Coronary artery (tissue), 2 donors: ENCODE measurements around the gene TOR2A.

Source experiments
- DNase-seq: peaks from one replicate; pipeline ENCODE4 v3.0.0-alpha.2; 2017; ENCODE audit warnings: low spot score
- H3K27ac ChIP-seq, 2 donors: fragments of 200-600 bp; sonication (generic); one replicate each; pipeline ENCODE4 v1.5.1; 2016 to 2019
- H3K4me3 ChIP-seq: fragments of 200-600 bp; sonication (generic); 2 replicates; pipeline ENCODE4 v1.5.1; 2016; ENCODE audit warnings: mild to moderate bottlenecking, moderate library complexity
- CTCF ChIP-seq: fragments of 200-600 bp; sonication (generic); IDR thresholded peaks from one replicate; pipeline ENCODE4 v1.5.1; 2019; ENCODE audit warnings: antibody characterized with exemption

Gene TOR2A

GRCh38 chr9:127686461-127687393, 48.4 kb downstream of the TOR2A start:
- H3K27ac ChIP-seq, result no peak overlapping the region

GRCh38 chr9:127684576-127684975, 50.5 kb downstream of the TOR2A start:
- no peak for TF ChIP-seq CTCF
- Histone ChIP-seq H3K27ac (no peak overlapping the region), H3K4me3 (no peak overlapping the region)
- no peak for DNase-seq

More at GRCh38 chr9:127686461-127687393, 48.4 kb downstream of the TOR2A start:
- no peak for DNase-seq
- no peak for TF ChIP-seq CTCF
- H3K4me3 ChIP-seq, result no peak overlapping the region

- H3K4me3 ChIP-seq, result no peak overlapping the region
- DNase-seq, result no peak
- TF ChIP-seq CTCF, result no peak
- no peak overlapping the region for H3K27ac ChIP-seq
Measured at GRCh38 chr9:127683723-127684122, 51.4 kb downstream of the TOR2A start.

GRCh38 chr9:127682351-127683136, 52.5 kb downstream of the TOR2A start:
- TF ChIP-seq CTCF, result no peak
- H3K27ac ChIP-seq, result no peak overlapping the region
- DNase-seq, result no peak
- no peak overlapping the region for H3K4me3 ChIP-seq
